Coronary artery (tissue), 2 donors: ENCODE data around the gene ABI2.

Experiments
- DNase-seq: peaks from one replicate; pipeline ENCODE4 v3.0.0-alpha.2; 2017; ENCODE audit warnings: low spot score
- H3K27ac ChIP-seq, 2 donors: fragments of 200-600 bp; sonication (generic); one replicate each; pipeline ENCODE4 v1.5.1; 2016 to 2019
- H3K4me3 ChIP-seq: fragments of 200-600 bp; sonication (generic); 2 replicates; pipeline ENCODE4 v1.5.1; 2016; ENCODE audit warnings: mild to moderate bottlenecking, moderate library complexity
- CTCF ChIP-seq: fragments of 200-600 bp; sonication (generic); IDR thresholded peaks from one replicate; pipeline ENCODE4 v1.5.1; 2019; ENCODE audit warnings: antibody characterized with exemption

ABI2 gene

DNA sequence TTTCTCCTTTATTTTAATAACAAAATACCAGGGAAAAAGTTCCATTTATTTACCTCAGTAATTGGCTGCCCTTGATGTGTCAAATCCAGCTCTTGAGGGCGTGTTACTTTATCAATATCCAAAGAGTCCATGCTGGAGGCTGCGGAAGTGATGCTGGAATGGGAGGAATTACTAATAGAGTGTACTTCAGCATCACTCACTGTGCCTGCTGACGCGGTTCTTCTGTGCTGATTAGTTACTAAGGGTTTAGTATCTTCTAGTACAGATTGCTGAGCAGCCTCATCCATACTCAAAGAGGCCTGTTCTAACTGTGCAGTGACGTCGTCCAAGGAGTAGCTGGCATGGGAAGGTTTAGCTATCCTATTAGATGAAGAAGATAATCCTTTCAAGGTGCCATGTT is 161.3 kb downstream of the ABI2 start:
- H3K4me3 ChIP-seq: no peak overlapping the region
- DNase-seq: no peak
- no peak overlapping the region for H3K27ac ChIP-seq
- TF ChIP-seq CTCF: no peak

DNA sequence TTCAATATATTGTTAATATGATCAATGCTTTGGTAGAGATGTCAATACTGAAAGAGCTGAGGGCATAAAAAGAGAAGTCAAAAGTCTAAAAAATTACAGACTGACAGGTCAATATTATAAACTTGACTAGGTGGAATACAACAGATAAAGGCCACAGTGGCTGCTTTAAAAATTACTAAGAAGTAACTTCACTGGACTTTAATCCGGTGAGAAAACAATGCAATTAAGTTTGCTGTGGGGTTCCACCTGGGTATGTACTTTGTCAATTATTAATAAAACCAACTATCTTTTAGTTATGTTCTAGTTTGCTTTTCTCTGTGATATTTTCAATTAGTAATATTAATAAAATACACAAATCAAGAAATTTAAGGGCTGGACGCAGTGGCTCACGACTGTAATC is 162.2 kb downstream of the ABI2 start:
- no peak for TF ChIP-seq CTCF
- H3K4me3 ChIP-seq: no peak overlapping the region
- no peak for DNase-seq
- H3K27ac ChIP-seq: no peak overlapping the region

- Histone ChIP-seq H3K27ac (no peak overlapping the region), H3K4me3 (no peak overlapping the region)
- TF ChIP-seq CTCF: no peak
- no peak for DNase-seq
Measured at GRCh38 chr2:203492965-203493364, 164.8 kb downstream of the ABI2 start.
